SK-N-MC (cell line): Measurements from ENCODE around the gene MRPL23.

Experiments used
- EZH2 ChIP-seq: fragments of 200-600 bp; sonication (generic); IDR thresholded peaks from one replicate; pipeline ENCODE4 v1.6.1; 2017; ENCODE audit warnings: antibody characterized with exemption
- FOXP2 ChIP-seq: optimal IDR thresholded peaks from 2 replicates; pipeline ENCODE3; 2011; ENCODE audit warnings: mild to moderate bottlenecking, moderate library complexity; ENCODE audit not compliant: insufficient read depth; ENCODE audit errors: extremely low read length, control extremely low read depth
- POLR2AphosphoS5 ChIP-seq: IDR thresholded peaks from 2 replicates; pipeline ENCODE4 v1.6.1; 2012; ENCODE audit warnings: mild to moderate bottlenecking, low read depth, low read length, borderline replicate concordance

DNA sequence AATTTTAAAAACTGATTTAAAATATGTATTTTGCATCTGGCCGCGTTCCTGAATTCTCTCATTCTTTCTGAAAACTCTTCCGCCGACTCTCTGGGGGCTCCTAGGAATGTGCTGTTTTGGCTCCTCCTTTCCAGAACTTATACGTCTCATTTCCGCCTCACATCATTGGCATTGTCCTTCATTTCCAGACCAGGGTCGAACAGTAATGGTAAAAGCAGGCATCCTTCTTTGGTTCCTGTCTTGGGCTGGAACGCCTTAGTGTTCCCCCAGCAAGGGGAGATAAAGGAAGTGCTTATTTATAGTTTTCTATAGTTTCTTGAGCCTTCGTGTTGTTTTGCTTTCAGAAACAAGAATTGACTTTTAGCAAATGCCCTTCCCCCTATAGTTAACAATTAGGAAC is 38.5 kb upstream of the MRPL23 start:
- TF ChIP-seq POLR2AphosphoS5: no peak
- no peak for TF ChIP-seq EZH2
- TF ChIP-seq FOXP2: no peak
